Measurements from ENCODE around the gene AXIN1. TPM values are rescaled to one million over a fixed set of nuclear protein-coding genes. Genes with fewer than 3 reads are reported as not detected.
"Not testable (repeated sequence)": the region's sequence is repeated elsewhere in the genome, so short reads cannot be mapped to it uniquely, and the experiment has no call there.

AXIN1 gene
- polyA plus RNA-seq, 4 donors: 16.9 to 23.0 (median 17.6) TPM

GRCh38 chr16:356741-357140 is 4.2 kb upstream of the AXIN1 start:
- no peak for DNase-seq (ENCODE audit: low read depth in 4 of 4, low spot score in 3 of 4)

GRCh38 chr16:354971-355461 is 2.5 kb upstream of the AXIN1 start:
- no peak for DNase-seq (ENCODE audit: low read depth in 4 of 4, low spot score in 3 of 4)

- DNase-seq (ENCODE audit: low read depth in 4 of 4, low spot score in 3 of 4): no peak
Measured at GRCh38 chr16:354291-354881, 1.9 kb upstream of the AXIN1 start.

GRCh38 chr16:353404-354290 is 1.1 kb upstream of the AXIN1 start:
- DNase-seq (ENCODE audit: low read depth in 4 of 4, low spot score in 3 of 4): no peak

- DNase-seq (ENCODE audit: low read depth in 4 of 4, low spot score in 3 of 4): no peak
Measured at GRCh38 chr16:351804-352520, 561 bp downstream of the AXIN1 start.

GRCh38 chr16:350203-350602 is 2.3 kb downstream of the AXIN1 start:
- no peak for DNase-seq (ENCODE audit: low read depth in 4 of 4, low spot score in 3 of 4)

- DNase-seq (ENCODE audit: low read depth in 4 of 4, low spot score in 3 of 4): no peak
Measured at GRCh38 chr16:349211-349610, 3.3 kb downstream of the AXIN1 start.

- not testable (repeated sequence) for DNase-seq (ENCODE audit: low read depth in 4 of 4, low spot score in 3 of 4)
Measured at GRCh38 chr16:348495-348894, 4.0 kb downstream of the AXIN1 start.

GRCh38 chr16:347203-347602 is 5.3 kb downstream of the AXIN1 start:
- DNase-seq (ENCODE audit: low read depth in 4 of 4, low spot score in 3 of 4): no peak

GRCh38 chr16:346587-346986 is 5.9 kb downstream of the AXIN1 start:
- no peak for DNase-seq (ENCODE audit: low read depth in 4 of 4, low spot score in 3 of 4)

GRCh38 chr16:345772-346171 is 6.8 kb downstream of the AXIN1 start:
- no peak for DNase-seq (ENCODE audit: low read depth in 4 of 4, low spot score in 3 of 4)

- DNase-seq (ENCODE audit: low read depth in 4 of 4, low spot score in 3 of 4): no peak
Measured at GRCh38 chr16:342455-343213, 9.9 kb downstream of the AXIN1 start.

- not testable (repeated sequence) for DNase-seq (ENCODE audit: low read depth in 4 of 4, low spot score in 3 of 4)
Measured at GRCh38 chr16:341974-342336, 10.6 kb downstream of the AXIN1 start.

- DNase-seq (ENCODE audit: low read depth in 4 of 4, low spot score in 3 of 4): not testable (repeated sequence)
Measured at GRCh38 chr16:341095-341973, 11.2 kb downstream of the AXIN1 start.

GRCh38 chr16:340370-341091 is 12.0 kb downstream of the AXIN1 start:
- no peak for DNase-seq (ENCODE audit: low read depth in 4 of 4, low spot score in 3 of 4)

GRCh38 chr16:339680-340079 is 12.8 kb downstream of the AXIN1 start:
- no peak for DNase-seq (ENCODE audit: low read depth in 4 of 4, low spot score in 3 of 4)

- no peak for DNase-seq (ENCODE audit: low read depth in 4 of 4, low spot score in 3 of 4)
Measured at GRCh38 chr16:337975-338575, 14.4 kb downstream of the AXIN1 start.

- no peak for DNase-seq (ENCODE audit: low read depth in 4 of 4, low spot score in 3 of 4)
Measured at GRCh38 chr16:337437-337836, 15.1 kb downstream of the AXIN1 start.

GRCh38 chr16:336269-336668 is 16.3 kb downstream of the AXIN1 start:
- no peak for DNase-seq (ENCODE audit: low read depth in 4 of 4, low spot score in 3 of 4)
